Hematopoietic multipotent progenitor cell treated with erythropoietin and hydrocortisone succinate and interleukin-3 and kit ligand, for 15 days (in vitro differentiated cells): ENCODE measurements around the gene ZNF462.

Experiments used
- DNase-seq: peaks from one replicate; pipeline ENCODE4 v3.0.0-alpha.2; 2015; ENCODE audit warnings: low spot score

ZNF462 gene

DNA sequence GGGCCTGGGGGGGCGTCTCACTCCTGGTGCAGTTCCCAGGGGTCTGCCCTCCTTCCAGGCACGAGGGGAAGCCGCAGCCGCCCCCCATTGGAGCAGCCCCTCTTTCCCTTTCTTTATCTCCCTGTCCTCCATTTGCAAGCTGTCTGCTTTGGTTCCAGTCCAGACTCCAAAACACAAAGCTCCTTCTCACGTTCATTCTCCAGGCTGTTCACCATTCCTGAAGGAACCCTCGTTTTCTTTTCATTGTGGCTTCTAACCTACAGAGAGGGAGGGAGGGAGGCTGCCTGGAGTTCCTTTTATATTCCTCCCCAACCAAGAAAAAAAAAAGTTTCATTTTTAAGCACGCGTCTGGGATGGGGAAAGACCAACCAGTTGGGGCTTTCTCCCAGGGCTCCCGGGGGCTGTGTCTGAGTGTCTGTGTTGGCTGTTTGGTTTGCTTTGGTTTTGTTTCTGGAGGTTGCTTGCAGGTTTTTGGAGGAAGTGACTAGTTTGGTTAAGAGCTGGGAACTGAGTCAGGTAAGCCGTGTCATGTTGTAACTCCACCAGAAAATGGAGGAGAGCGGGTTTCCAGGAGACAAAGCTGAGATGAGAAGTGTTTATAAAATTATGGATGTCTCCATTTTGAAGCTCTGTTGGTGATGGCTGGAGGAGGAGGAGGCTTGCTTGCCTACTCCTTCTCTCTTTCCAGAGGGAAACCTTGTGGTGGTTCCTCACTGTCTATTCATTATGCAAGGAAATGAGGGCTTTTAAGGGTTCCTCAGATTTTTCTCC lies 1.6 kb downstream of the ZNF462 start:
- DNase-seq: no peak

DNA sequence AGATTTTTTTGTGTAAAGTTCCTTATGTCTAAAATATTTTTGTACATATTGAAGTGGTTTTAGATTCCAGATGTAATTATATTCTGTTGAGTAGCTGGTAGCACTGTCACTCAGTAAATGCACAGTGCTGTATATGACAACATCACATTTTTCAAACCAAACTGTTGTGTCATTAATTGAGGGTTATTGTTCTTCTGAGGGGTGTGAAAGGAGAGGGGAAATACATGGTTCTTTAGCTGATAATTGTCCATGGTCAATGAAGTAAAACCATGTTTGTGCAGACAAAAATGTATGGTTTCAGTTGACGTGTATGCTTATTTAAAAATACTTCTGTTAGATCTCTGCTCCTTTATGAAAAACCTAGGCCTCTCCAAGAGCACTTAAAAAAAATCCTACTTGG lies 3.3 kb downstream of the ZNF462 start:
- DNase-seq: no peak

DNA sequence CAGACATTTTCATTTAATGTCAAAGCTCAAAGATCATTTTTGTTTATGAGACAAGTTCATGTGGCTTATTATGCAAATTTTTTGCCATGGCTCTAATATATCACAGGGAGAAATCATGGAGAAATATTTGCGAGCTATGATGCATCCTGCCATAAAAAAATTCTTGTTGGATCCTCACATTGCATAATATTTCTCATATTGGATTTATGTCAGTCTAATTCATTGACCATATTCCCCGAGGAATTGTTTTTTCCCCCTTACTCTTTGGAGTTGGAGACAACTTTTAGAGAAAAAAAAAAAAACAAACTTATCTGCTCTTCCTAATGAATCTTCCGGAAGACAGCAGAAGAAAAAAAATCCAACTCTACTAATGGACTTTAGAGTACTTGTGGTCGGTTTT lies 4.3 kb downstream of the ZNF462 start:
- DNase-seq: no peak

DNA sequence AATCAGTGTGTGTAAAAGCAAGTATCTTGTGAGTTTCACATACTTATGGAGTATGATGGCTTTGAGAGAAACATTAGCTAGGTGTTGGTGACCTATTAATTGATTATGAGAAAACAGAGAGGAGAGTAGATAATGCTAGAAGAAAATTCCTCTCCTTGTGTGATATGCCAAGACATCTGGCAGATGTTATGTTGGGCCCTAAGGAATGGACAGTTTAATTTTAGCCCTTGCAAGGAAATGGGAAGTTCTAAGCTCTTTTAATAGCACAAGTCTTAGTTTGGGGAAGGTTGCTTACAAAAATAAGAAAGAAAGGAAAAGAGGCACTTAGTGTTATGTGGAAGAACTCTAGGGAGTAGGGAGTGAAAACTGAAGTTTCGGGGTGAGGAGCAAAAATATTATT lies 5.1 kb downstream of the ZNF462 start:
- no peak for DNase-seq

DNA sequence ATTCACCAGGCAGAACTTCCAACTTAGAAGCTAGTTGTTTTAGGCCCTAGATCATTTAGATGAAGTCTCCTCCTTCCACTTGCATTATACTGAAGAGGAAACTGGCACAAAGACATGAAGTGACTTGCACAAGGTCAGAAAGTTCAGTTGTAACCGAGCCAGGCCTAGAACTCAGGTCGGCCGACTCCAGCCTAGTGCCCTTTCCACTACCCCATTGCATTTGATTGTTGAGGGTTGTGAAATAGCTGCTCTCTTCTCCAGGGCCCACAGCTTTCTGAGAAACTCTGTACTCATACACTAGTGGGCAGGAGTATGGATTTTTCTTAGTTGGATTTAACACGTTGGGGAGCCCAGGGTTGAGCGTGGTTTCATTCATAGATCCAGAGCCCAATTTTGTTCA lies 5.6 kb downstream of the ZNF462 start:
- DNase-seq: no peak

DNA sequence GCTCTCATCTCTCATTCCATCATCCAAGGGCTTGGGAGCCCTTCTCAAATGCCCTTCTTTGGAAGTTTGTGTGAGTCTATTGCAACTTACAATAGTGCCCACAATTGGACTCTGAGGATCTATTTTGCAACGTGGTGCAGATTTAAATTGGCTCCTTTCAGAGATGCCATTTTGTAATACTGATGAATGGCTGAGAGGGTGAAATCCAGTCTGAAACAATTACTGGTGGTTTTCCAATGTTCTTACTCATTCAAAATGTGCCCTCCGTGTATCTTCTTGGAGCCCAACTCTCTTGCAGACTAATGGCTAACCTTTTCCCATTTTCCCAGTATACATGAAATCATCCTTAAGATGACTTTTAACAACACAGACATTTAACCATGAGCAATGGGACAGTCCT lies 6.1 kb downstream of the ZNF462 start:
- DNase-seq: no peak

DNA sequence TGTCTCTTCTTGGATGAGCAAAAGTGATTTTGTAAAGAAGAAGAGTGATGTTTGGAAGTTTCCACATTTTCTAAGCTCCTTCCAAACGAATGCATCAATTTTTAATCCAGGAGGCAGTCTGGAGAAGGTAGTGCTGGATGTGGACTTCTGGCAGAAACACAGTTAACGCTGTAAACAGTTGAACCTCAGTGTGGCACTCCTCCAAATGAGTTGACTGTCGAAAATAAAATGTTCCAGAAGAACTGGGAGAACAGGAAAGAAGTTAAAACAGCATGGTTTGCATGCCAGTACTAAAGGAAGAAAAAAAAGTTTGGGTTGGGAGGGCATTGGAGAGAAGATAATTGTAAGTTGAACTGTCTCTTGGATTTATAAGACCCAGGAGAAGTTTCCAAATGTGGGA lies 6.5 kb downstream of the ZNF462 start:
- no peak for DNase-seq

DNA sequence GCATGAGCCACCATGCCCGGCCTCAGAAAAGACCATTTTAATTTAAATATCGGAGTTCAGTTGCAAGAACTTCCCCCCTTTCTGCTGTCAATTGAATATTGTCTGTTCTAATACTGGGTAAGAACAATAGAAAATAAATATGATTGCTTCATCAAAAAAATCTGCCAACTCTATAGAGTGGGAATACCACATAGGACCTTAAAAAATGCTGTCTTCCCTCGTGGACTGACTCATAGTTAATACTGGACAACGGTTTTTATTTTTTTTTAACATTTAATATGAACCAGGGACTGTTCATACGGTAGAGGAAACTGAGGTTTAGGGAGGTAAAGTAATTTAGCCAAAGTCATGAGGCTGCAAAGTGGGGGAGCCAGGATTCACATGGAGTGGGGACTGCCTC lies 9.7 kb downstream of the ZNF462 start:
- no peak for DNase-seq

DNA sequence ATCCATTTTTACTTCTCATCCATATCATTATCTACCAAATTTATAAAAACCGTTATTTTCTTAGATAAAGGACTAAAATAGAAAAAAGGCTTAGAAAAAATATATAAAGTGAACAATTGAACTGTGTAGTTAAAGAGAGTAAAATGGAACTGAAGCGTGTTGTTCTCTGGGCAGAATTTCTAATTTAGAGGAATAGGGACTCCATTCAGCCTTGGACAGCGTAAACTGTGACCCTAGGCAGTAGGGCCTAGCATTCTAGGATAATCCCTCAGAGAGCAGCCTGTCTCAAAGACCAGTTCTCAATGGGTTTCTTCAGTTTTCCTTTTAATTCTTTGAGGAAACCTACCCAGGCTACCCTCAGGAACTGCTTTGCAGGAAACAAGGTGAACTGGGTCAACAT lies 11.1 kb downstream of the ZNF462 start:
- DNase-seq: no peak

DNA sequence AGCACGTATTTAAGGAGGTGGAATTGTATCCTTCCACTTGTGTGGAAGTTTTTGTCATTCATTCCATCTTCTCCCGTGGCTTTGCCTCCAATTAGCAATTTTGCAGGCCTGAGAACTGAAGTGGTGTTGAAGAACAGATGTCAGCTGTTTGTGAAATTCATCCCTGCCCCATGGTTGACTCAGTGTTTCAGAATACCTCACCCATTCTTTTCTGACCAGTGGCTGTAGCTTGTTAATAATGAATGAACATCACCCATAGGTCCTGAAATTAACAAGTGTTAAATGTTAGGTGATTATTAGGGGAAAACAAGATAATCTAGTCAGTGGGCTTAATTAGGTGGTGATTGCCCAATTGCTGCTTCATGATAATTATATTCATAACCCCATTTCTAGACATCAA lies 11.7 kb downstream of the ZNF462 start:
- no peak for DNase-seq

DNA sequence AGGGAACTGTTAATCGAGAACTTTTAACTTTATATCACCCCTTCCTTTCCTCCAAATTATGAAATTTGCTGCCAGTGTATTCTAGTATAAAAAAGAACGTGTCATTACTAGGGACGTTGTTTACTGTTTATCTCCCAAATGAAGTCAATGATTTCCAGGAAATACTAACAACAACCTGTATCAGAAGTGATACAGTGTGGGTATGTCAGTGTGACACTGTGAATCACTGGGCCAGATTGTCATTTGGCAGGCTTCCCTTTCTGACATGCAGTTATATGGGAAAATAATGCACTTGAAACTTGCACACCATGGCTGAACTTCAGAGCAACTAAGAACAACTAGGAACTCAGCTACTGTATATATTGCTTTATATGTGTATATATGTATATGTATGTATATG lies 12.6 kb downstream of the ZNF462 start:
- DNase-seq: no peak

DNA sequence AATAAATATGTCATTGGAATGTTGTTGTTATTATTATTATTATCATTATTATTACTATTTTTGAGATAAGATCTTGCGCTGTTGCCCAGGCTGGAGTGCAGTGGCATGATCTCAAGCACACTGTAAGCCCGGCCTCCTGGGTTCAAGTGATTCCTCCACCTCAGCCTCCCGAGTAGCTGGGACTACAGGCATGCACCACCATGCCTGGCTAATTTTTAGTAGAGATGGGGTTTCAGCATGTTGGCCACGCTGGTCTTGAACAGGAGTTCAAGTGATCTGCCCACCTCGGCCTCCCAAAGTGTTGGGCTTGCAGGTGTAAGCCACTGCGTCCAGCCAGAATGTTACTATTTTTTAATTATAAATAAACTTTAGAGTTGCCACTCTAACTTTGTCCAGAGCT lies 14.4 kb downstream of the ZNF462 start:
- no peak for DNase-seq

DNA sequence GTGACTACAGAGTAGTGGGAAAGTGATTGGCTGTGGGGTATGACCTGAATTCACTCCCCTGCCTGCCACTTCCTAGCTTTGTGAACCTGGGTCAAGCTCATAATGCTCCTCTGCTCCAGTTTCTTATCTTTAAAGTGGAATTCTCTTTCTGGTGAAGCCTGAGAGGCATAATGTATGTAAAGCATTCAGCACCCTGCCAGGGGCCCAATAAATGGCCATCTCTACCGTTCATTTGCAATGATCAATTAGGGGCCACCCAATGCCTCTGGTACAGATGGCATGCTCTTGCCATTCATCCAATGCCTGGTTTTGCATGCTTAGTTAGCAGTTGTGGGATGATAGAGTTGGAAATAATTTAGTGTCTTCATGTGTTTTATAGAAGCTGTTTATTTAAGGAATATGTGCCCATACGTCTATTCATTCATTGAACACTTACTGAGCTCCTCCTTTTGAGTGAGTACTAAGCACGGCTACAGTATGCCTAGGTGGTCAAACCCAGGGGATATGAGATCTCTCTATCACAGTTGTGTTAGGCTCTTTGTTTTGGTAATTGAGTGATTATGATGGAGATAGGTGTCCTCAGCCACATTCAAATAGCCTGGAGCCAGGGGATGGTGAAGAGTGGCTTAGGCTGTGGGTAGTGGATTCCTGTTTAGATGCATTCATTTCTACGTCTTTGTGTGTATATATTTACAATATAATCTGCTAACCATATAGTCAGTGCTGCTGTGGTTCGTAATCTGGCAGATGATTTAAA lies 15.3 kb downstream of the ZNF462 start:
- DNase-seq: no peak

DNA sequence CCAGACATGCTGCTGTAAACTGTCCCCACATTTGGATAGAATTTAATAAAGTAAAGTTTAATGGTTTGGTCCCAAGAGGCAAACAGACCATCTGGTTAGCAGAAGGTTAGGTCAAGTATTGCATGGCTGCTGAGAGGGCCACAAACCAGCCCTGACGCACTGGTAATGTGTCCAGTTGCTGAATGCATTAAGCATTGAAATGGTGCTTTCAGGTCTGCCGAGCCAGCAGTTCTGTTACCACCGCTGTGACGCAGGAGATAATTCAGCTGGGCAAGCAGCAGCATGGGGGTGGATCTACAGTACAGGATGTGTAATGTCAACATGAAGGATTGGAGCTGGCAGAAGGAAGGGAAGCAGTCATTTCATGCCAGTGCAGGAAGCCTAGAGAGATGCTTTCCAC lies 16.0 kb downstream of the ZNF462 start:
- DNase-seq: no peak

DNA sequence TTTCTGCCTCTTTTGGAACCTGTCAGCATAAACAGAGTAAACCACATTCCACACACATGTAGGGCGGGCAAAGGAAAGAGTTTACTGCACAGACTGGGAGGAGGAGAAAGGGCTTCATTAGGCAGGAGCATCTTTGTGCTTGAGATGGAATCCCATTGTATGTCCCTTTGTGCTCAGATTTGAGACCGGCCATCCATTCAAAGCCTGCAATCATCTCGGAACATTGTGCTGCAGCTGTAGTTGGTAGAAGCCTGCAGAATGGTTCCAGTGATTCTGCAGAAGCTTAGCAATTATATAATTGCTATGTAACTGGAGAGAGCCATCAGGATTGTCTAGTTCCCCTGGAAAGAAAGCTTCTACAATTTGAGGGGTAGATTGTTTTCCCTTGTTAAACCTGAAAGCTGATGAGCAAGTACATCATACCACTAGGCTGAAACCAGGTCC lies 16.5 kb downstream of the ZNF462 start:
- DNase-seq: no peak

DNA sequence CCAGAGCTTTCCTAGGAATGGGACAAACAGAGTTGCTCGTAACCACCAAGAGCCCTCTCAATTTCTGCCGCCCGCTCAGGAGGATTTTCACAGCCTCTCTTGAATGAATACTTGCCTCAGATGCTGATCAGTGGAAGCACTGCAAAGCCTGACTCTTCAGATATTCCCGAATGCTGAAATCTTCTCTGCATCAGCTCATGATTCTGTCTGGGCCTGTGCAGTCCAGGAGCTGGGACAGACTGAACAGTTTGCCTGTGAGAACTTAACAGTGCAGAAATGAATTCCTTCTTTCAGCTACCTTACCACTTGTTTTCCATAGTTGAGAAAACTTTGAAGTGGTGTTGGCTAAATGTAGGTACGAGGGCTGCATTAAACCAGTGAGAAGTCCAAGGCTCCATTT lies 17.1 kb downstream of the ZNF462 start:
- no peak for DNase-seq

DNA sequence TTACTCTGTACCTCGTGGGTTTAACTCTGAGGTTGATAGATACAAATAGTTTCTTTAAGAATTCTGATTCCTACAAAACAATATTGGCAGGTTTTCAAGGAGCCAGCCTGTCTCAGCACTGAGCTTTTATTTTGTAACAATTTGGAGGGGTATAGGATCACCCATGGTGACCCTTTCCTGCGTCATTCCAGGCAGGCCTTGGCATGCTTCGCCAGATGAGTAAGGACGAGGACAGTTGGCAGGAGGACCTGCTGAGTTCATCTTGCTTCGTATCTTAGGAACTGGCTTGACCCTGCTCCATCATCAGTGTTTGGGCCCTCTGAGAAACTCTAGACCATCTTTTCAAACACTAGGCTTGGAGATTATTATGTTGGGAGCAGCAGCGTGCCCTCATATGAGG lies 17.9 kb downstream of the ZNF462 start:
- DNase-seq: no peak

DNA sequence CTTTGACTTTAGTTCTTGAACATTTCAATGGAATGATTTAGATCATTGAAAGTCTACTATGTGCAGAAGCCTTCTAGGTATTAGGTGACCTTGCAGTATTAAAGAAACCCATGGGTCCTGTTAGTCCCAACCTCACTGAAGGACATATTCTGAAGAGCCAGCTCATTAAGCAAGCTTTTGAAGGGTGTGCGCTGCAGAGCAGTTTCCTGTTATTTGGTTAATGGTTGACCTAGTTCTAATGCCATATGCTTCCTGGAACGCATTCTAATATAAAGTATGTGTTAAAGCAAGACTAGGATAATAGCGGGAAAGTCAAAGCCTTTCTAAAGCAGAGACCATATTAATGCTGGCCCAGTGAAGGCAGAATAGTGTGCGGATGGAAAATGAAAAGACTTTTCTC lies 20.1 kb downstream of the ZNF462 start:
- DNase-seq: no peak

DNA sequence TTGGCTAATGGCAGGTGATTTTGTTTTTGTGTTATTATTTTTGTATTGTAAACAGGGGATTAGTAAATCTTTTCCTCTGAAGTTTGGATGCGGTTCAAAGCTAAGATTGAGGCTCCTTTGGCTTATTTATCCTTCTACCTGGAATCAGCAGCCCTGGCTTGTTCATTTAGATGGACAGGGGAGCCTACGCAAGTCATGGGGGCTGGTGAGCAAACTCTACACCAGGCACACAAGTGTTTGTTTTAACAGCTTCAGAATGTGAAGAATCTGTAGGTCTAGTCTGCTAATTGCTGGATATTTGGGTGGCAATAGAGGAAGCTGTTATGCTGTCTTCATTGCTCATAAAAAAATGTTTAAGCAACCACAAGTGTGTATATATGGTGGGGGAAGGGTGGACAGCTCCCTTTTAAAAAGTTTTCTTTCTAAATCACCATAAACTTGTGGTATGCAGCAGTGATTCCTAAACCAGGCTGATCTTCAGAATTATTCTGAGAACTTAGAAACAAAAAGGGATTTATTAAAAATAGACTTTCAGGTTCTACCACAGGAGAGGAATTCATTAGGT lies 20.7 kb downstream of the ZNF462 start:
- DNase-seq: no peak

DNA sequence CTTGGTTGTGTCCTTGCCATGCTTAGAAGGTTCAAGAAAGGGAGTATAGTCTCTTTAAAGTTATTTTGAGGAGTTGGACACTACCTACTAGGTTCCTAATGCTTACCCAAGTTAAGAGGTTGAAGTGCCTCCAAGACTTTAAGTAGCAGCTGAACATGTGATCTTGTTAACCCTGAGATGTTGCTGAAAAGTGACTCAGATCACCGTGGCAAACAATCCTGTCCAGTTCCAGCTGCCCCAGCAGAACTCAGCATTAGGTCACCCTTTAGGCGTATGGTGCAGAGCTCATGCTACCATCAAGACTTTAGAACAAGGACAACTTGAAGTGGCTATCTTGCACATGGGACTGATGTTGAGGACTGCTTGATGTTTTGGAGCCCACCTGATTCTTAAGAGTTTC lies 22.5 kb downstream of the ZNF462 start:
- no peak for DNase-seq

DNA sequence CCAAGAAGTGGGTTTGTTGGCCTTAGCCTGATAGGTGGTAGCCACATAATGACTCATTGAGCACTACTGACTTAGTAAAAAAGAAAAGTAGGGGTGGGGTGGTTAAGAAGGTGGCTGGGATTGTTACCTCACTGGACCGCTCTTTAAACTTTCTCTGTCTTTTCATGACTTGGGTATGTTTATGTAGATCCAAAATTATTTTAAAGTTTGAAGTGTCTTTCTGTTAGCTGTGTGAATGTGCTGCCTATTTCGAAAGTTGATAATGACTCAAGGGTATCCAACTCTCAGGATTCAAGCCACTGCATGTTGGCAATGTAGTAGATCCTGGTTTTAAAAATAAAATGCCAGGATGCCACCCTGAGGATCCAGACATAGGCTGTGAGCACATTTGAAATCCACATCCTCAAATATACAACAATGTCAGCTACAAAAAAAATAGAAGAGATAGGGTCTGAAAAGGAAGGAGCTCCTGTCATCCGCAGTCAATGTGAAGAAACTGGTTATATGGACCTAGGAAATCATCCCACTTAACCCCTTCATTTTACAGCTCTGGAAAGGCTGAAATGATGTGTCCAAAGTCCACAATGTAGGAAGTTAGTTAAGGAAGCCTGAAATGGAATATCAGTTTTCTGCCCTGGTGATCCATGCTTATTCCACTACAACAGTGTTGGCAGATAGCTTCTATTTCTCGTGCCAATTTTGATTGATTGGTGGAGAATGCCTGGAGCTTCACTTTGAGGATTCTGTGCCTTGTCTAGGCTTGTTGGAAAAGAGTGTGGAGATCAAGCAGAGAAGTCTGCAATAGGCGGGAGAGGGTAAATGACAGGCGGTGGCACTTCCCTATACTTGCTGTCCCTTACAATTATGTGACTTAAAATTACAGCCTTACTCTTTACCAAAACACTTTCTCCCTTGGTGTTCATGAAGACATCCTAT lies 23.4 kb downstream of the ZNF462 start:
- DNase-seq: no peak

DNA sequence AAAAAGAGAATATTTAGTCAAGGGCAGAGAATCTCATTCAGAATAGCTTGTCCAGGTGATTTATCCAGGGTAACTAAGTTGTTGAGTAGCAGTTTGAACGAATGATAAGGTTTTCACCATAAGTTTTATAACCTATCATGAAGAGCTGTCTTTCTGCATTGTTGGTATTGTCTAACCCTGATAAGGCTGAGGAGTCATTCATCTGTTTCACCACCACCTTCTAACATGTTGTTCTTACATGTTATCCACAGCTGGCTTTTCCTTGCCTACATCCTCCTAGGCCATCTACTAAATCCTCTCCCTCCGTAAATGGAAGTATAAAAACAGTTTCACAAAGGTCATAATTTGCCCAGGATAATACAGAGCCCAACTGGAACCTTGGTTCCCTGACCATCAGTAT lies 24.1 kb downstream of the ZNF462 start:
- no peak for DNase-seq
